ENCODE data around the gene KIF2C. TPM values are rescaled to one million over a fixed set of nuclear protein-coding genes. Genes with fewer than 3 reads are reported as not detected.
"Not testable (repeated sequence)": the region's sequence is repeated elsewhere in the genome, so short reads cannot be mapped to it uniquely, and the experiment has no call there.

KIF2C gene
- polyA plus RNA-seq, 2 donors, result 4.5 to 9.4 TPM

- Histone ChIP-seq H3K4me3 (ENCODE audit: low read depth in 1 of 2, low read length in 2 of 2) (no peak overlapping the region), H3K36me3 (ENCODE audit: control insufficient read depth in 2 of 2, insufficient read depth in 2 of 2, low read length in 1 of 2) (no peaks in the 10 kb centered on the region), H3K27me3 (ENCODE audit: control insufficient read depth in 1 of 2, insufficient read depth in 2 of 2, low read length in 2 of 2) (no peaks in the 10 kb centered on the region), H3K4me1 (ENCODE audit: control insufficient read depth in 2 of 2, insufficient read depth in 2 of 2, low read length in 1 of 2) (peaks cover 0 to 7% of the 10 kb centered on the region in 2 donors), H3K9me3 (ENCODE audit: control insufficient read depth in 2 of 2, insufficient read depth in 1 of 2, low read depth in 1 of 2, low read length in 1 of 2) (no peaks in the 10 kb centered on the region), H3K27ac (ENCODE audit: low read depth in 2 of 2, low read length in 1 of 2) (no peak overlapping the region)
- WGBS, 2 donors, result 95 to 99% methylated on average over 10 of the region's 10 CpGs
Measured at GRCh38 chr1:44787506-44787905, 47.9 kb downstream of the KIF2C start.

DNA sequence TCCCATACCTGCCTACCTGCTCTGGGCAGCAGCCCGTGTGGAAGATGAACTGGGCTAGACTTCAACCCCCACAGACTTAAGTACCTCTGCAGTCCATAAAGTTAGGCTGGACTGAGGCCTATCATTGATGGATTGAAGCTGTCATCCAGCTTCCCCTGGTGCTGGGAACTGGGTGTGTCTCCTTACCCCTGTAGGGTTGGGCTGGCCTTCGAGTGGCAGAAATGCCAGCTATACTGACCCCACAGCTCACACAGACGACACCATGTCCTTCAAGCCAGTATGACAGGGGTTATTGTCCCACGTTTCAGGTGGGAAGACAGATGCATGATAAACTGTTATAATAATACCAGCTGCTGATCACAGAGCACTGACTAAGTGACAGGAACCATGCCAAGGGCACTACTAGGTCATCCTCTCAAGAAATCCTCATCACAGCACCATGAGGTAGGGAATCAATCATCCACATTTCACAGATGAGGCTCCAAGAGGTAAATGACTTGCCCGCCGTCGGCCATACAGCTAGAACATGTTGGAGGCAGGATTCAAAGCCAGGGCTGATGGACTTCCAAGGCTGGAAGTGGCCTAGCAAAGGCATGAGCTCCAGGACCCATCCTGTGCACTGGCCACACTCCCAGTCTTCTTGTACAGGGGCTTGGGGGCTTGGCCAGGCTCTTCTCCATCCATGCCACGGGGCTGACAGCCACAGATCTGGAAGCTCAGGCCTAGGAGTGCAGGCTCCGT lies 48.7 kb downstream of the KIF2C start, which contains the start of gene BEST4:
Gene BEST4 (minus strand): TSS at position 51 of the 741 bp plus-strand sequence. CDS start 465 bp downstream, outside the sequence.
- no peaks in the 10 kb centered on the region for H3K9me3 ChIP-seq (ENCODE audit: control insufficient read depth in 2 of 2, insufficient read depth in 1 of 2, low read depth in 1 of 2, low read length in 1 of 2)
- H3K27me3 ChIP-seq (ENCODE audit: control insufficient read depth in 1 of 2, insufficient read depth in 2 of 2, low read length in 2 of 2), result no peaks in the 10 kb centered on the region
- H3K4me1 ChIP-seq (ENCODE audit: control insufficient read depth in 2 of 2, insufficient read depth in 2 of 2, low read length in 1 of 2), result peaks cover 0 to 7% of the 10 kb centered on the region in 2 donors
- no peak within 1 kb of the TSS for H3K4me3 ChIP-seq (ENCODE audit: low read depth in 1 of 2, low read length in 2 of 2)
- 77 to 83% methylated on average over 9 of the region's 9 CpGs for WGBS, 2 donors
- H3K36me3 ChIP-seq (ENCODE audit: control insufficient read depth in 2 of 2, insufficient read depth in 2 of 2, low read length in 1 of 2), result no peaks in the 10 kb centered on the region
- no peak within 1 kb of the TSS for H3K27ac ChIP-seq (ENCODE audit: low read depth in 2 of 2, low read length in 1 of 2)

DNA sequence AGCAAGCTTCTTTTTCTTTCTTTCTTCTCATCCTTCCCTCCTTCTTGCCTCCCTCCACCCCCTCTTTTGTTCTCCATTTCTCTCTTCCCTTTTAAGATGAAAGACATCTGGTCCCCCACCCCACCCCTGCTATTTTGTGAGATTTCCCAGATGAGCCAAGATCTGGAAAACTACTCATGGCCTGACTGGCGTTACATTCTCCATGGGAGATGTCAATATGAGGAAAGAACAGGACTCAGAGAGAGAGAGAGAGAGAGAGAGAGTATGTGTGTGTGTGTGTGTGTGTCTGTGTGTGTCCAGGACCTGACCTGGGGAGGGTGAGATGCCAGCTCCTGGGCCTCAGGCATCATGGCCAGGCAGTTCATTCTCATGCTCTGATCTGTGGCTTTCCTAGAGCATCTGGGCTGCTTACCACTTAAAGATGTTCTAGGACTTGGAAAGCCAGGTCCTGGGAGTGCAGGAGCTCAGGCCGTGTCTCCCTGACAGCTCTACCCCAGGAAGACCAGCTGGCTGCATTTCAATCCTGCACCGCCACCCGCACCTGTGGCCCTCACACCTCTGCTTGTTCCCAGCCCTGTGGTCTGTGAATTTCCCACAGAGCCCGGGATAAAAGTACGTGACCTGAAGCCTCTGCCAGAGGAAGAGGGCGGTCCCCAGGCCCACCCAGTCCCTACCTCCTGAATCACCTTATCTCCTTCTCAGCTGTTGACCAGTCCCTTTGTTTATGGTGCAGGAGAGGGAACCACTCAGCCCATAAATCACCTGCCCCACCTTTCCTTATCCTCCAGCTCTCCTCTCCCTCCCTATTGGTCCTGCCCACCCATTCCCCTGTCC lies 51.5 kb downstream of the KIF2C start:
- Histone ChIP-seq H3K27ac (ENCODE audit: low read depth in 2 of 2, low read length in 1 of 2) (no peak overlapping the region), H3K4me3 (ENCODE audit: low read depth in 1 of 2, low read length in 2 of 2) (no peak overlapping the region), H3K9me3 (ENCODE audit: control insufficient read depth in 2 of 2, insufficient read depth in 1 of 2, low read depth in 1 of 2, low read length in 1 of 2) (no peaks in the 10 kb centered on the region), H3K4me1 (ENCODE audit: control insufficient read depth in 2 of 2, insufficient read depth in 2 of 2, low read length in 1 of 2) (peaks cover 0 to 4% of the 10 kb centered on the region in 2 donors), H3K36me3 (ENCODE audit: control insufficient read depth in 2 of 2, insufficient read depth in 2 of 2, low read length in 1 of 2) (no peaks in the 10 kb centered on the region), H3K27me3 (ENCODE audit: control insufficient read depth in 1 of 2, insufficient read depth in 2 of 2, low read length in 2 of 2) (no peaks in the 10 kb centered on the region)
- 61 to 71% methylated on average over 7 of the region's 7 CpGs for WGBS, 2 donors

GRCh38 chr1:44792736-44793502 lies 53.3 kb downstream of the KIF2C start:
- no peaks in the 10 kb centered on the region for H3K9me3 ChIP-seq (ENCODE audit: control insufficient read depth in 2 of 2, insufficient read depth in 1 of 2, low read depth in 1 of 2, low read length in 1 of 2)
- no peaks in the 10 kb centered on the region for H3K36me3 ChIP-seq (ENCODE audit: control insufficient read depth in 2 of 2, insufficient read depth in 2 of 2, low read length in 1 of 2)
- no peaks in the 10 kb centered on the region for H3K4me1 ChIP-seq (ENCODE audit: control insufficient read depth in 2 of 2, insufficient read depth in 2 of 2, low read length in 1 of 2)
- WGBS, 2 donors, result 82 to 85% methylated on average over 9 of the region's 9 CpGs
- H3K27me3 ChIP-seq (ENCODE audit: control insufficient read depth in 1 of 2, insufficient read depth in 2 of 2, low read length in 2 of 2), result no peaks in the 10 kb centered on the region
- peak overlapping the region in 1 of 2 donors; percentile 17 for H3K27ac ChIP-seq (ENCODE audit: low read depth in 2 of 2, low read length in 1 of 2)
- no peak overlapping the region for H3K4me3 ChIP-seq (ENCODE audit: low read depth in 1 of 2, low read length in 2 of 2)

DNA sequence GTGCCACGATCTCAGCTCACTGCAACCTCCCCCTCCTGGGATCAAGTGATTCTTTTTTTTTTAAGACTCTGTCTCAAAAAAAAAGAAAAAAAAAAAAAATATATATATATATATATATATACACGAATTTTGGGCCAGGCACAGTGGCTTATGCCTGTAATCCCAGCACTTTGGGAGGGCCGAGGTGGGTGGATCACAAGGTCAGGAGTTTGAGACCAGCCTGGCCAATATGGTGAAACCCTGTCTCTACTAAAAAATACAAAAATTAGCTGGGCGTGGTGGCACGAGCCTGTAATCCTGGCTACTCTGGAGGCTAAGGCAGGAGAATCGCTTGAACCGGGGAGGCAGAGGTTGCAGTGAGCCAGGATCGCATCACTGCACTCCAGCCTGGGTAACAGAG lies 58.2 kb downstream of the KIF2C start:
- not testable (repeated sequence) for H3K27me3 ChIP-seq (ENCODE audit: control insufficient read depth in 1 of 2, insufficient read depth in 2 of 2, low read length in 2 of 2); H3K4me3 ChIP-seq (ENCODE audit: low read depth in 1 of 2, low read length in 2 of 2); H3K9me3 ChIP-seq (ENCODE audit: control insufficient read depth in 2 of 2, insufficient read depth in 1 of 2, low read depth in 1 of 2, low read length in 1 of 2); H3K4me1 ChIP-seq (ENCODE audit: control insufficient read depth in 2 of 2, insufficient read depth in 2 of 2, low read length in 1 of 2); H3K27ac ChIP-seq (ENCODE audit: low read depth in 2 of 2, low read length in 1 of 2)
- H3K36me3 ChIP-seq (ENCODE audit: control insufficient read depth in 2 of 2, insufficient read depth in 2 of 2, low read length in 1 of 2), result peaks cover 0 to 11% of the 10 kb centered on the region in 2 donors
- 65 to 78% methylated on average over 8 of the region's 8 CpGs for WGBS, 2 donors

GRCh38 chr1:44798481-44799365 lies 59.1 kb downstream of the KIF2C start:
- Histone ChIP-seq H3K27ac (ENCODE audit: low read depth in 2 of 2, low read length in 1 of 2) (peak overlapping the region in 1 of 2 donors; percentile 21), H3K4me3 (ENCODE audit: low read depth in 1 of 2, low read length in 2 of 2) (no peak overlapping the region), H3K36me3 (ENCODE audit: control insufficient read depth in 2 of 2, insufficient read depth in 2 of 2, low read length in 1 of 2) (peaks cover 6 to 19% of the 10 kb centered on the region in 2 donors), H3K27me3 (ENCODE audit: control insufficient read depth in 1 of 2, insufficient read depth in 2 of 2, low read length in 2 of 2) (no peaks in the 10 kb centered on the region), H3K9me3 (ENCODE audit: control insufficient read depth in 2 of 2, insufficient read depth in 1 of 2, low read depth in 1 of 2, low read length in 1 of 2) (no peaks in the 10 kb centered on the region), H3K4me1 (ENCODE audit: control insufficient read depth in 2 of 2, insufficient read depth in 2 of 2, low read length in 1 of 2) (peaks cover 0 to 6% of the 10 kb centered on the region in 2 donors)
- 86 to 88% methylated on average over 10 of the region's 10 CpGs for WGBS, 2 donors

DNA sequence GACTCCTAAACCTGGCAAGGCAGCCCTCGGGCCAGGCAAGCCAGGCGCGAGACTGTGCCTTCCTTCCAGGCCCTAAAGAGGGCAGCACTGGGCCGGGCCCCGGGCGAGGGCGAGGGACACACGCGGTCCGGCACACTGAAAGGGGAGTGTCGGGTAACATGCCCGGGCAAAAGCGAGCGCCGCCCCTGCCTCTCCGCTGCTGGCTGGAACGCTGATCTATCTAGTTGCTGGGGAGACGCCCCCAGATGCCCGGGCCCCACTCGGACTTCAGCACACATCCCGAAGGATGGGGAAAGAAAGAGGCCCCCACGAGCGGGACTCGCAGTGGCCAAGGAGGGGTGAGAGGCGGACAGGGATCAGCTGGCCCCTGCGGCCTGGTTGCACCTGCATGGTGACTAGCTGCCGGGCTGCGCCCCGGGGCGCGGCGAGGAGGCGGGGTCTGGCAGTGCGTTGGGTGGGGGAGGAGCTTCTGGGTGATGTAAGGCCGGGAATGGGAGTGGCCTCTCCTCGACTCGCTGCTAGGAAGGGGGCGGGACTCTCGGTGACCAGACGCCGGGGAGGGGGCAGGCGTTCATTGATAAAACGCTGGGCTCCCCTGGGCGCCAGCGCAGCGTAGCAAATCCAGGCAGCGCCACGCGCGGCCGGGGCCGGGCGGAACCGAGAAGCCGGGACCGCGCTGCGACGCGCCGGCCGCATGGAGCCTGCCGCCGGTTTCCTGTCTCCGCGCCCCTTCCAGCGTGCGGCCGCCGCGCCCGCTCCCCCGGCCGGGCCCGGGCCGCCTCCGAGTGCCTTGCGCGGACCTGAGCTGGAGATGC lies 60.3 kb downstream of the KIF2C start, which contains the start of gene PLK3:
Gene PLK3 (plus strand): TSS at position 608 of the 815 bp plus-strand sequence. CDS start 87 bp downstream, at position 695.
- H3K9me3 ChIP-seq (ENCODE audit: control insufficient read depth in 2 of 2, insufficient read depth in 1 of 2, low read depth in 1 of 2, low read length in 1 of 2), result no peaks in the 10 kb centered on the region
- peaks cover 12 to 28% of the 10 kb centered on the region in 2 donors for H3K36me3 ChIP-seq (ENCODE audit: control insufficient read depth in 2 of 2, insufficient read depth in 2 of 2, low read length in 1 of 2)
- 0% methylated on average over 68 to 79 of the region's 79 CpGs for WGBS, 2 donors
- H3K27me3 ChIP-seq (ENCODE audit: control insufficient read depth in 1 of 2, insufficient read depth in 2 of 2, low read length in 2 of 2), result no peaks in the 10 kb centered on the region
- peak within 1 kb of the TSS; percentile 77 to 91 for H3K4me3 ChIP-seq (ENCODE audit: low read depth in 1 of 2, low read length in 2 of 2)
- H3K4me1 ChIP-seq (ENCODE audit: control insufficient read depth in 2 of 2, insufficient read depth in 2 of 2, low read length in 1 of 2), result peaks cover 0 to 10% of the 10 kb centered on the region in 2 donors
- peak within 1 kb of the TSS; percentile 89 to 92 for H3K27ac ChIP-seq (ENCODE audit: low read depth in 2 of 2, low read length in 1 of 2)

Measured in esophagus (tissue), 2 donors.